GM11168 (cell line): ENCODE measurements around the gene MAP3K8.
"Not testable (repeated sequence)": the region's sequence is repeated elsewhere in the genome, so short reads cannot be mapped to it uniquely, and the experiment has no call there.

ENCODE experiments used
- in situ Hi-C: fragments of 300-500 bp; cut with MboI; formaldehyde crosslinking; loops from one replicate; pipeline ENCODE4 v1.12.0; 2022; ENCODE audit warnings: low sequenced_read_pairs; ENCODE audit not compliant: unreplicated experiment

Gene MAP3K8

DNA sequence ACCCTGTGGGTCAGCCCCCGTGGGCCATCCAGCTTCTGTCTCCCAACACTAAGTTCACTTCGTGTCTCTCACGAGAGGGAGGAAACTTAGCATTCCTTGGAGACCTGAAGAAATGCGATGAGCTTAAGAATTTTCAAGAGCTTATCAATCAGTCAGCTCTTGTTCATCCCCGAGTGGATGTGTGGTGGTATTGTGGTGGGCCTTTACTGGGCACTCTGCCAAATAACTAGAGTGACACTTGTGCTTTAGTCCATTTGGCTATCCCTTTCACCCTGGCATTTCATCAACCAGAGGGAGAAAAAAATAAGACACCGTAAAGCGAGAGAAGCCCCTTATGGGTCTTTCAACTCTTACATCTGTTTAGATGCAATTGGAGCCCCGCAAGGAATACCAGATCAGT is 45.5 kb downstream of the MAP3K8 start:
- in situ Hi-C loops, result not testable (repeated sequence)

DNA sequence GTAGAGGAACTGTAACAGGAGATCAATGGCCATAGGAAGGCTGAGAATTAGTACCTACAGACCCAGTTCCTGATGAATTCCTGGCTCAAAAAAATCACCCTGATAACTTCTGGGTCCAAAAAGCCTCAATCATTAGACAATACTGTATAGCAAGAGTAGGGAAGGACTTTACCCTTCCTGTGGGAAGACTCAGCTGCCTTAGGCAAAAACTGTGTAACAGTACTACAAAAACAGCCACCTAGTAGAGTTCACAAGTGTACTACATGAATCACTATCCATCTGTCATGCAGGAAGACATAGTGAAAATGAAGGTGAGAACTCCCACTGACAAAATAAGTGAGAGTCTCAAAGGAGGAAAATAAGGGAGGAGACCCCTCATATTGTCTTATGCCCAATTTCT is 47.6 kb downstream of the MAP3K8 start:
- in situ Hi-C loops, result no loop called here

DNA sequence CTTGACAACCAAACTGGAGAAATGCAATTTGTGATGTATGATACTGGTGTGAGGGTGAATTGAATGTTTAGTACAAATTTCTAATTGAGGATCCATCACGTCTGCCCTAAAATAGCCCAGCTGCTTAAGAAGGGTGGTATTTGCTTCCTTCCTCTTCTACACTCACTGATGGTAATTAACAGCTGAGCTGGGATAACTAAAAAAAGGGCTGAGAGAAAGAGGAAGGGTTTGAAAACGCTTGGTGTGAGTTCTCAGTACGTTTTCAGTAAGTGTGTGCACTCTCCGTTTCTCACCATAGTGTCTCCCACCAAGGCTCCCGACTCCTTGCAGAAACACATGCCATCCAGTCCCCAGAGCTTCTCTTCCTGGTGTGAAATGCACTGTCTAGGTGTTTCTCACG is 54.3 kb downstream of the MAP3K8 start:
- in situ Hi-C loops, result no loop called here

DNA sequence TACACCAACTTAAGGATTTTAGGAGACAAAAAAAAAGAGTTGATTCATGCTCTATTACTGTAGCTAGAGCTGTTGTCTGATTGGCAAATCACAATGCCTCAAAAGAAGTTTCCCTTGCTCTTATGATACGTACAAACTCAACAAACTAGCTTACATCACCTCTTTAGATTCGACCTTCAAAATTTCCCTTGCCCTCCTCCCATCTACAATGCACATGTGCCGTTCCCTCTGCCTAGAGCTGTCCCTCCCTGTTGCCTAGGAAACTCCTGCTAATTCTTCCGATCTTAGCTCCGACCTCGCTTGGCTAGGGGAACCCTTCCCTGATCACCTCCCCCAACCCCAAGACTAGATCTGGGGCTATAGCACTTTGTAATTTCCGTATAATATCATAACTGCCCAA is 55.4 kb downstream of the MAP3K8 start:
- in situ Hi-C loops, result no loop called here

DNA sequence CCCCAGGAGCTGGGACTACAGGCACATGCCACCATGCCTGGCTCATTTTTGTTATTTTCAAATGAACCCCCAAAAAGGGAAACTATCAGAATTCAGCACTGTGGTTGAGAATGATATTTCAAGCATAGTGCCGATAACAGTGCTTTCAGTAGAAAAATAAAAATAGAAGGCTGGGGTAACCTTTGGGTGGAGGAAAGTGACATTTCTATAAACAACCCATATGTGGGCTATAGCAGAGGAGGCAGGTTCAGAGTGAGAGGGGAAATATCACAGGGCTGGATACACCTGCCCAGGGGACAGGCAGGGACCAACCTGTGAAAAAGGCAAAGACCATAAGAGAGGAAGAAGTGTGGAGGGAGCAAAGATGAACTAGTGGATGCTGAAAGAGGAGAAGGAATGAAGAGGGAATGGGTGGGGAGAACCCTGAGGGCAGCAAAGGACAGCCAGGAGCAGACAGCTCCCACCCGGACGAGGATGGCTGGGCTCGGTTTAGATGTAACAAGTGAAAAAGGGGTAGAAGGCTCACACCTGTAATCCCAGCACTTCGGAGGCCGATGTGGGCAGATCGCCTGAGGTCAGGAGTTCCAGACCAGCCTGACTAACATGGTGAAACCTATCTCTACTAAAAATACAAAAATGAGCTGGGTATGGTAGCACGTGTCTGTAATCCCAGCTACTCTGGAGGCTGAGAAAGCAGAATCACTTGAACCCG is 56.5 kb downstream of the MAP3K8 start:
- in situ Hi-C loops, result no loop called here

DNA sequence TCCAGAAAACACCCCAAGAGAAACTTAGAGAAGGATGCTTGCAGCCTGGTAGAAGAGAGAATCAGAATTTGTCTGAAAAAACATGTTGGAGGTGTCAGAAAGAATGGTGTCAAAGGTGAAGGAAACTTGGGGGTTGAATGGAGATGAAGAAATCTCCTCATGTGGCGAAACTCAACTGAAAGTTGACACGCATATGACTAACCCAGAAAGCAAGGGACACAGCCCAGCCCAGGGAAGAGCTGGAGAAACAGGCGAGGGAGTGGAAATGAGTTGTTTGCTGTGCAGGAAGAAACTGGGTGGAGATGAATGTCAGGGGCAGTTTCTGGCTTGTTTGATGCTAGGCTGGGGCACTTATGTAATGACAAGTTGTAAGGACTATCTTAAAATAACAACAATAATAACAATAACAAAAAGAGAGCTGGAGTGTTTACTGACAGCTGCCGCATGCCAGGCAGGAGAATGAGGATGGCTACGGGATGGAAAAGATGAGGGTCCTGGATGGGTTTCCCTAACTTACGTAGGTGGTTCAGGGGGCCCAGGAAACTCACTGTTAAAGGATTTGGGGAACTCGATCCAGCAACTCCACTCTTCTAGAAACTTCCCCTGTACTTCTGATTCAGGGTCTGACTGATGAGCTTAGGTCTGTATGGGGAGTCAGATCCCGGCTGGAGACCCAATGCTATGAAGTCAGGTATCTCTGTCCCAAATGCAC is 57.4 kb downstream of the MAP3K8 start:
- in situ Hi-C loops, result no loop called here

DNA sequence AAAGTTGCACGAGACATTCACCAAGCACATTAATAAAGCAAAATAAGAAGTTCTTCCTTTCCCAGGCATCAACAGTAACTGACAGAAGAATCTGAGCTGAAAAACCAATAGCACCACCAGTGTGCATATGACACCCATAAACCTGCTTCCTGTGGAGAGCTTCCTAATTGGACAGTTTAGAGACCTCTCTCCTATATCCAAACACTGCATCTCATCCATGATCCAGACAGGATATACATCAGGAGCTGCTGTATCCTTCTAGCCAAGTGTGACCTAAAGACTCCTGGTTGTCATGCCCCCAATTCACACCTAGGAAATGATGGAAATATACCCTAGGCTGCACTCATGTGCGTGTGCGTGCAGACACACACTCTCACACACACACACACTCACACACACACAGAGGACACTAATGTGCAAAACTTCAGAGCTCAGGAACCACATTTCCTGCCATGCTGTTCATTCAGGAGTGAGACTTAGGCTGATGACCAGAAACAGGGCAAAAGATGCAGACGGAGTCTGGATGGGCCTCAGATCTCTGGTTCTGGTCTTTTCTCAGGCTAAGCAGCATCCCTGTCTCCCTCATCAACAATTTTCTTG is 58.0 kb downstream of the MAP3K8 start:
- in situ Hi-C loops, result no loop called here

DNA sequence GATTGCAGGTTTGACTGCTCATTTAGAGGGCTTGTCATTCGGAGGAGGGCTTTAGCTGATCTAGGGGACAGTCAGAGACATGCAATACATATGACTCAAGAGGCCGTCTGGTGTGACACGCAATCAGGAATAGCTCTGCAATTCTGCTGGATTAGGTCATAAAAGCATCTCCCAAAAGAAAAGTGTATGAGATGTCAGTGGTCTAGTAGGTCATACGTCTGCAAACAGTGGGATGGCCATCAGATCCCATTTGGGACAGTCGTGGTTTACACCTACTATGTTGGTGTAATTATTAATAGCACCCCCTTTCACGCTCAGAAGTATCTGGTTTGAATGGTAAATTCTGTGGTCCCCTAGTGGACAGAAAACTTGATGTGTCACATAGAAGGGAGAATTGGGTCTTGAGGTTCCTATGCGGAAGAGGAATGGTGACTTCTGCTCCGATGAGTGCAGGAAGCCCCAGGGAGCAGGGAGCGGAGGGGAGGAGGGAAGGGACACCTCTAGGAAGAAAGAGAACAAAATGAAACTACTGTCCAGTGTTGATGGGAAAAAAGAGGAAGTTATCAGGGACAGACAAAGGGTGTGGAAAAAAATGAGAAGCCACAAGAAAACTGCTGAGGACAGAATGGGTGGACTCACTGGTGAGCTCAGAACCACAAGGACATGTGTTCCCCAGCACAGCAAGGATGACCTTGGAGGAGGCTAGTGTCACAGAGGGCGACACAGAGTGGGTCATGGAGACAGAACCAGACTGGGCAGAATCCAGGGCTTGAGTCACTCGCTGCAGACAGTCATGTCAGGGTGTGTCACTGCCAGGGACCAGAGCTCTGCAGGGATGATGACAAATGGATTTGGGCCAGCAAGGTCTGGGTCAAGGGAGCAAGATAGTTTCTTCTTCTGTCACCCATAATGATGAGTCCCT is 59.9 kb downstream of the MAP3K8 start:
- in situ Hi-C loops, result no loop called here

DNA sequence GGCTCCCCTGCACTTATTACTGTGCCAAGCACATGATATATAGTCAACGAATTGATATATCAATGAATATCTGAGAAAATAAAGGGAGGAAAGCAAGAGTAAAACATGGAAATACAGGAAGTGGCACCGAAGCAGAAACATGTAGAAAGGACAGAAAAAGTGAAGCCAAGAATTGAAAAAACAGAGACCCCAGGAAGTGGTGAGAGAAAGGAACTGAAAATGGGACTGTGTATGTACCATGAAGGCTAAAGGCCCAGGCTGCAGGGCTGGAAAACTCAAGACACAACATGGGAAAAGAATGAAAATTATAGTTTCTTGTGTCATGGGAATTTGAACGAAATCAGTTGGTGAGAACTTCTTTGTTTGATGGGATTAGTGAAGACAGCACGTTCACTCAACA is 60.6 kb downstream of the MAP3K8 start:
- in situ Hi-C loops, result no loop called here

DNA sequence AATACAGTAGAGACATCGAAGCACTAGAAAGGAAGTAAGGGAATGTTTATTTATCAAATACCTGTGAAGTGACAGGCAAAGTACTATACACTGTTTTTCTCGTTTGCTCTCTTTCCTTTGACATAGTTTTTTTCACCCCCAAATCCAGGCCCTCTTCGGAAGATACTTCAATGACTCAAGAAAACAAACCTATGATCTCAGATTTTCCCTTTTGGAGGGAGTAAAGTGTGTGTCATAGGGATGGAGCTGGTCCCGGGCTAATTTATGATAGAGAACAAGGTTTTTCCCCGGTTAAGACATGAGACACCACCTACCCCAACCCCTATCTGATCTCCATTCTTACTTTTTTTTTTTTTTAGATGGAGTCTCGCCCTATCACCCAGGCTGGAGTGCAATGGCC is 61.7 kb downstream of the MAP3K8 start:
- in situ Hi-C loops, result no loop called here

DNA sequence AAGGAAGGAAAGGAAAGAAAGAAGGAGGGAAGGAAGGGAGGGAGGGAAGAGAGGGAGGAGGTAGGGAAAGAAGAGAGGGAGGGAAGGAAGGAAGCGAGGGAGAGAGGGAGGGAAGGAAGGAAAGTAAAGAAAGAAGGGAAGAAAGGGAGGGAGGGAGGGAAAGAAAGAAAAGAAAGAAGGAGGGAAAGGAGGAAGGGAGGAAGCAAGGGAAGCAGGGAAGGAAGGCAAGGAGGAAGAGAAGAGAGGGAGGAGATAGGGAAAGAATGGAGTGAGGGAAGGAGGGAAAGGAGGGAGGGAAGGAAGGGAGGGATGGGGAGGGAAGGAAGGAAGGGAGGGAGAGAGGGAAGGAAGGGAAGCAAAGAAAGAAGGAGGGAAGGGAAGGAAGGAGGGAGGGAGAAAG is 65.8 kb downstream of the MAP3K8 start:
- in situ Hi-C loops, result no loop called here

DNA sequence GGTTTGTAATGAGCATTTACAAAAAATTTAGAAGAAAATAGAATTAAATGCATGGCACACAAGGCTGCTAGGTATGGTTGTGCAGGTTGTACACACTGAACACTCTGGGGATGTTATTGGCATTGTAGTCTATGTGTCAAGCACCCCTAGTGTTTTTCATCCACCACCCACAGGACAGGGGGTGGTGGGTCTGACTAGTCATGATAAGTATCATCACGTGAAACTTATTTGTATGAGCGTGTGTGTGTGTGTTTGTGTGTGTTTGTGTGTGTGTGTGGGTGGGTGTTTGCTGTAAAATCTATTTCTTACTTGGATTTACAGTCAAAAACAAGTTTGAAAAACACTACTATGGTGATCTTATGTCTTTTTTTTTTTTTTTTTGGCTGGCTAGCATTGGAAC is 66.5 kb downstream of the MAP3K8 start:
- in situ Hi-C loops, result no loop called here

DNA sequence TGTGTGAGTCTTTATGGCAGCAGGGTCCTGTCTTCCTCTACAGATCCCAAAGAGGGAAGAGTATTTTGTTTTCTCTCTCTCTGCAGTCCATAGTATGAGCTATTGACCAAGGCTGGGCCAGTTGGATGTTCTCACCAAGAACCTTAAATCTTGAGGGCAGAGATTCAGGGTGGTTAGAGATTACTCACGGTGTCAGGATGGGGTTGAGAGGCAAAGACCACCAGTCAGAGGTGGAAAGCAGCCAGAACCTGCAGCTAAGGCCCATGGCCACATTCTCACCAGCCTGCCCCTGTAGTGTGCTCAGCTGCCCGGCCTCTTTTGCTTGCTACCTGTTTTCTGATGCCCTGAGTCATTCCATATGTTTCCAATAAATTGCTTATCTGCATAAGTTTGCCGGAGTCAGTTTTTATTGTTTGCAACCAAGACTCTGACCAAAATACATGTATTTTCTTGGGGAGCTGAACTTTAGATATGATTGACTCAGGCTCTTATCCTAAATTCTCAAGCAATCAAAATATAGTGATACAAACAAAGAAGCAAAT is 67.0 kb downstream of the MAP3K8 start:
- in situ Hi-C loops, result no loop called here

DNA sequence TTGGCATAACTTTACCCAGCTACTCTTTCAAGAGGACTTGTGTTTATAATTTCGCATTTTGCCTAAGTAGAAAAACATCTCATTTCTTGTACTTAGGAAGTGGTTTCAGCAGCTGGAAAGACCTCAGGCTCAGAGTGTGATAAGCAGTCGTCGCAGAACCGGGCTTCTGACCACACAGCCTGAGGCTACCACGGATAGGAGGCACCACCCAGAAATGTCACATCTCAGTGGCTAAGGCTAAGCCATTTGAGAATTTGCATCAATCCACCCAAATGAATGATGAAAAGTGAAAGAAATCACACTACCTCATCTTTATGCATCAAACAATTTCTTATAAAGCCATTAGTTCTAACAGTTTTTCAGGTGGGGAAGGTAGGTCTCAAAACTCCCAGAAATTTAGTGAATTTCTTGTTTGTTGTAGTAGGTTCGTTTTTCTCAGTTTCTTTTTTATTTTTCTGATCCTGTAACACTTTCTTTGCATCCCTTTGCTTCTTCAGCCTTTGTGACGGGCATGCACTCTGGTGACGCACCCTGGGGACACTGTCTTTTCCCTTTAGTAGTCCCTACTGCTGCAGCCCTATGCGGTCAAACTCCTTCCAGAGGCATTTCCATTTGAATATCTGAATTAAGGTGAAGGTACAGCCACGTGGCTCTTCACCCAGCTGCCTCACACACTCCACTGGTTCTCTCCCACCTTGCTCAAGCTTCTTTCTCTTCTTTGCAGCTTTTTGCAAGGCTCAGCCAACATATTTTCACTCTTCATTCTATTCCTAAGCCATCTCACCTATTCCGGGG is 68.5 kb downstream of the MAP3K8 start:
- in situ Hi-C loops, result no loop called here

DNA sequence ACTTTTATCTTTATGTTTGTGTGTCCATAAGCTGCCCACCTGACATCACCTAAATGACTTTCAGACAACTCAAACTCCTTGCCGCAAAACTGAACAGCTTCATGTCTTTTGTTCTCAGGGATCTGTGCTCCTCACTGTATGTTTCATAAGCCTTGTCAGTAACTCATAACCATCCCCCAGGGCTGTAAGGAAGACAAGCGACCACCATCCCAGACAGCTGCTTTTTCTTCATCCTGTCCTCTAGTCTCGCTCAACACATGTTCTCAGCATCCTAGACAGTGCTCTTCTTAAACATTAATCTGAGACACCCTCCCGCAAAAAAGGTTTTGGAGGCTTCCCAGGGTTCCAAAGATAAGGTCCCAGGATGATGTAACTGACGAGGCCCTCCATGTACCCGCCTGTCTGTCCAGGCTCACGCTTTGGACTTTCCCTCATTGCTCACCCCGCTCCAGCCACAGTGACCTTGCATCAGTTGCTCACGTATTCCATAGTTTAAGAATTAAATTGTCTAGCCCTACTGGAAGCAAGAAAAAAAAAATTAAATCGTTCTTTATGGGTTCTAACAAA is 69.8 kb downstream of the MAP3K8 start:
- in situ Hi-C loops, result no loop called here

DNA sequence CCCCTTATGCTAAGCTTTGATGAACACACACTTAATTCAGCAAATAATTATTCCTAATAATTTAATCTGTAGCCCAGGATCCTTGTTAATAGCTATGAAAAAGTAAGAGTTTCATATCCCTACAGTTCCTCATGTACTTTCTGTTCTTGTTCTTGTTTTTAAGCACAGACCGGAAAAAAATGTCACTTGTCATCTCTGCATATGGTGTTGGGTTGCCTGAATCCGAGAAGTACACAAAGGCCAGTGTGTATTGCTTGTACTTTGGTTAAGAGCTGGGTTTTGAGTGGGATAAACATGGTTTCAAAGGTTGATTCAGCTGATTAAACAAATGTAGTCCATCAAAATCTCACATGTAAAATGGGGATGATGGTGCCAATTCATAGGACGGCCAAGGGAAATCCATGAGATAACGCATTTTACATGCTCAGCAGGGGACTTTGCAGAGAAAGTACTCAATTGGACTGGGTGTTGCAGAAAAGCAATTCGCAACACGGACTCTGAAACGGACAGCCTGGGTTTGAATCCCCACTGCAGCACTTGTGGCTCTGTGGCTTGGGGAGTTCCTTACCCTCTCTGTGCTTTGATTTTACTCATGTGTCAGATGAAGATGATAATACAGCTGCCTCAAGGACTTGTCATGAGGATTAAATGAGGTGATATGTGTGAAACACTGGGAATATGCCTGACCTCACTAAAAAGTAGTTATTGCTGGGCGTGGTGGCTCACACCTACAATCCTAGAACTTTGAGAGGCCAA is 71.7 kb downstream of the MAP3K8 start:
- in situ Hi-C loops, result no loop called here

DNA sequence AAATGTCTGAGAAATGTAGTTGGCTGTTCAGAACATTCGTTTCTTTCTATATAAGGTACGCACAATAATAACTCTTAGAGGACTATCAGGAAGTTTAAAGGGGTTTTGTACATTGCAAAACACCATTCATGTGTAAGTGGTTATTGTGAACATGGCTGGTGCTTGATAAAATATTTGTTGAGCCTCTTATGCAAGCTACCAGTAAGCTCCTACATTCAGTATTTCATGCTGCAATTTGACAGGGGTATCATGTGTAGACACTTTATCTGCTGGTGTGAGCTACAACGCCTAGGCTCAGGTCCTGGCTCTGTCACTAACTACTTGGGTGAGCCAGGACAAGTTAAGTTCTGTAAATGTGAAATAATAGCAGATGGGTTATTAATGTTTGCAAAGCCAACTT is 75.5 kb downstream of the MAP3K8 start:
- in situ Hi-C loops, result no loop called here

DNA sequence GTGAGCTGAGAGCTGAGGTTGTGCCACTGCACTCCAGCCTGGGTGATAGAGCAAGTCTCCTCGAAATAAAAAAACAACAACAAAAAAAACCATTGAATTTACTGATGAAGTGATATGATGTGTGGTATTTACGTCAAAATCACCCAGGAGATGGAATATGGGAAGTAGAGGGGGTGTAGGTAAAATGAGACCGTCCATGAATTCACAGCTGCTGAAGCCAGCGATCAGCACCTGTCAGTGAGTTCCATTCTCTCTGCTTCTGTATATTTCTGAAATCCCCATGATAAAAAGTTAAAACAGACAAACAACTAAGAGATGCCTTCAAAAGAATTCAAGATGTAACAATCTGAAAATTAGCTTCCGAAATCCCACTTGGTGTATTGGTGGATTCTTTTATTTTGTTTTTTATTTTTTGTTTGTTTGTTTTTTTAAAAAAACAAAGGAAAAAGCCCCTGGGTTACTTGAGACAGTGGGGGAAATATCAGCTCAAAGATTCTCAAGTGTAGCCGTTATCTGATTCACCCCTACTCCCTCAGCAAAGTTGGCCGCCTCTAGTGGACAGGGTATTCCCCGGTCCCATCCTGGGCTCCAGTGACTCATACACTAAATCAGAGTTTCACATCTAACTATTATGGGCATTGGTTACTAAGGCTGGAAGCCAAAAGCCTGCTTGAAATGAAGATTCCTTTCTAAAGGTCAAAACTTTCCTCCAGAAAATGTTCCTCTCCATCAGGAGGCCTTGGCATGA is 76.4 kb downstream of the MAP3K8 start:
- in situ Hi-C loops, result no loop called here
